Skeletal muscle tissue (tissue), 4 donors: Measurements from ENCODE around the gene USH2A. TPM values are rescaled to one million over a fixed set of nuclear protein-coding genes. Genes with fewer than 3 reads are reported as not detected.

Experiments
- H3K27ac ChIP-seq: one replicate; pipeline ENCODE4 v1.7.0; 2013; ENCODE audit warnings: mild to moderate bottlenecking, low read depth, low read length, inconsistent platforms
- H3K27me3 ChIP-seq, 3 donors: one replicate each; pipeline ENCODE4 v1.7.0; 2013; ENCODE audit warnings: low read length in 3 of 3; ENCODE audit not compliant: control insufficient read depth in 3 of 3, insufficient read depth in 3 of 3
- H3K36me3 ChIP-seq, 3 donors: one replicate each; pipeline ENCODE4 v1.7.0; 2013; ENCODE audit warnings: low read length in 3 of 3; ENCODE audit not compliant: control insufficient read depth in 3 of 3, insufficient read depth in 3 of 3
- H3K4me1 ChIP-seq, 3 donors: one replicate each; pipeline ENCODE4 v1.7.0; 2013; ENCODE audit warnings: low read length in 3 of 3, mild to moderate bottlenecking in 3 of 3; ENCODE audit not compliant: control insufficient read depth in 3 of 3, insufficient read depth in 3 of 3
- H3K4me3 ChIP-seq, 3 donors: one replicate each; pipeline ENCODE4 v1.7.0; 2013; ENCODE audit warnings: low read length in 3 of 3
- H3K9ac ChIP-seq, 3 donors: one replicate each; pipeline ENCODE4 v1.7.0; 2013; ENCODE audit warnings: low read length in 3 of 3, mild to moderate bottlenecking in 3 of 3, moderate library complexity in 2 of 3, low read depth in 1 of 3
- H3K9me3 ChIP-seq, 3 donors: one replicate each; pipeline ENCODE4 v1.7.0; 2013; ENCODE audit warnings: low read length in 3 of 3; ENCODE audit not compliant: control insufficient read depth in 3 of 3
- total RNA-seq: library from RNA; depleted of rRNA; stranded (reverse); fragments of >200 nt; gene quantifications from one replicate; pipeline ENCODE4 v1.2.3, GENCODE V29; 2014
- donor health status: Osteomylitis.

Gene USH2A
- total RNA-seq, 1 donor from 2014 or later, result 0.52 TPM

GRCh38 chr1:215710899-215711225 is 712.4 kb downstream of the USH2A start:
- no peak overlapping the region for H3K27ac ChIP-seq
- H3K27me3 ChIP-seq, result no peaks in the 10 kb centered on the region
- H3K9me3 ChIP-seq, result no peaks in the 10 kb centered on the region
- no peaks in the 10 kb centered on the region for H3K36me3 ChIP-seq
- H3K4me3 ChIP-seq, result no peak overlapping the region
- no peaks in the 10 kb centered on the region for H3K4me1 ChIP-seq
- no peak overlapping the region for H3K9ac ChIP-seq

GRCh38 chr1:215710036-215710898 is 713.0 kb downstream of the USH2A start:
- Histone ChIP-seq H3K36me3 (no peaks in the 10 kb centered on the region), H3K27me3 (no peaks in the 10 kb centered on the region), H3K4me3 (no peak overlapping the region), H3K4me1 (no peaks in the 10 kb centered on the region), H3K9me3 (no peaks in the 10 kb centered on the region), H3K27ac (no peak overlapping the region), H3K9ac (no peak overlapping the region)

DNA sequence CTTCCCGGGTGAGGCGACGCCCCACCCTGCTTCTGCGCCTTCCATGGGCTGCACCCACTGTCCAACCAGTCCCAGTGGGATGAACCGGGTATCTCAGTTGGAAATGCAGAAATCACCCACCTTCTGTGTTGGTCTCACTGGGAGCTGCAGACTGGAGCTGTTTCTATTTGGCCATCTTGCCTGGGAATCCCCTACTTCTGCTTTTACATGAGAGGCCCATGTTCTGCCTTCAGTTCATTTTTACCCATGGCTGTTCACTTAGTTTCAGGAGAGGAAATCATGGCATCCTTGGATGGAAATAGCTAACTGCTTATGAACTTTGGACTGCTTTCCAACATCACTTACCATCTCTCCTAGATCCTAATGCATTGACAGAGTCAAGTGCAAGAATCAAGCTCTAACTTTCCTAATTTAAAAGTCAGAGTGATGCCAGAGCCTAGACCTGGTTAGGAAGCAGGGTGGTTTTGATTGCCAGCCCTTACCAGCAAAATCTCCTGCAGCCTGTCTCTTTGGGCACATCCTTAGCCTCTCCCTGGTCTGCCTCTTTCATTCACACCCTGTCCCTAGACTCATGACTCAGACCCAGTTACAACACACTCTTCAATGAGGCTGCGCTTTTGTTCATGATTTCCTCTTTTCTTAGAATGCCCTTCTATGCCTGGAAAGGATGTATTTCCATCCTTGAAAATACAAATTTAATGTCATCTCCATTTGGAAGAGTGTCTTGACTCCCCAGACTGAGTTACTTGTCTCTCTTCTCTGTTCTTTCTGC is 719.0 kb downstream of the USH2A start:
- Histone ChIP-seq H3K9me3 (no peaks in the 10 kb centered on the region), H3K4me3 (no peak overlapping the region), H3K27me3 (no peaks in the 10 kb centered on the region), H3K36me3 (no peaks in the 10 kb centered on the region), H3K27ac (no peak overlapping the region), H3K9ac (no peak overlapping the region), H3K4me1 (no peaks in the 10 kb centered on the region)

GRCh38 chr1:215682232-215682631 is 741.0 kb downstream of the USH2A start:
- Histone ChIP-seq H3K4me1 (no peaks in the 10 kb centered on the region), H3K9me3 (peaks cover 0 to 2% (median 0%) of the 10 kb centered on the region in 3 donors), H3K36me3 (no peaks in the 10 kb centered on the region), H3K27me3 (no peaks in the 10 kb centered on the region), H3K4me3 (no peak overlapping the region), H3K9ac (no peak overlapping the region), H3K27ac (no peak overlapping the region)

DNA sequence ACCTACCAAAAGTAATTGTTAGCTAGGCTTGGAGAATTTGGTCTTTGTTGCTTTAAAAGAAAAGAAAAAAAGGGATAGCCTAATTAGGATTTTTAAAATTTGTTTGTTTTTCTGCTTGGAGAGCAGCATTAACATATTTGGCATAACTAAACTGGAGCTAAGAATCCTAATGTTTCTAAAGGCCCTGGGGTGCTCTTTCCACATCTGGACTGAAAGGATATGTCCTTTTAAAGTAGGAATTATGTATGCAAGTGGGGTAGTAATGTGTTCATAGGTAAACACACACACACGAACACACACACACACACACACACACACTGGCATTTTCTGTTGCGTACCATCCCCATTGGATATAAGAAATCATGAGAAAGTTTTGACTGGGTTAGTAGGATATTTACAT is 742.2 kb downstream of the USH2A start:
- H3K9me3 ChIP-seq, result peaks cover 0 to 2% (median 0%) of the 10 kb centered on the region in 3 donors
- no peaks in the 10 kb centered on the region for H3K4me1 ChIP-seq
- no peaks in the 10 kb centered on the region for H3K27me3 ChIP-seq
- H3K4me3 ChIP-seq, result no peak overlapping the region
- H3K9ac ChIP-seq, result no peak overlapping the region
- no peak overlapping the region for H3K27ac ChIP-seq
- no peaks in the 10 kb centered on the region for H3K36me3 ChIP-seq

DNA sequence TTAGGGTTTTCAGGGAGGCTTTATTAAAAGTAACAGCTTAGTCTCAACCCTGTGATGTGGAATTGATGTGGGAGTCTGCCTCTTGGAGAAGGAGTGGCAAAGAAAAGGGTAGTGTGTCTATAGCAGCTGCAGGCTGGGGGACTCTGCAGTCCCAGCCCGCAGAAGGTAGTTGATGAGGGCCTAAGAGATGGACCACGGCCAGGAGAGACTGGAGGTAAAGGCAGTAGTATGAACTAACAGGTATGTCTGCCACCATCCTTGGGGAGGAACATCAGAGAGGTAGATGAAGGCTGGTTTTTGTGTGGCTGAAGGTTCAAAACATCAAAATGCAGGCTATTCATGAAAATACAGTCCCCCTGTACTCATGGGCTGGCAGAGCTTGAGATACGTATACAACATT is 744.0 kb downstream of the USH2A start:
- H3K9me3 ChIP-seq, result peaks cover 0 to 2% (median 0%) of the 10 kb centered on the region in 3 donors
- H3K4me1 ChIP-seq, result no peaks in the 10 kb centered on the region
- no peaks in the 10 kb centered on the region for H3K27me3 ChIP-seq
- no peak overlapping the region for H3K9ac ChIP-seq
- H3K36me3 ChIP-seq, result no peaks in the 10 kb centered on the region
- H3K4me3 ChIP-seq, result no peak overlapping the region
- no peak overlapping the region for H3K27ac ChIP-seq

GRCh38 chr1:215677112-215677511 is 746.1 kb downstream of the USH2A start:
- Histone ChIP-seq H3K4me1 (no peaks in the 10 kb centered on the region), H3K27me3 (no peaks in the 10 kb centered on the region), H3K9me3 (peaks cover 0 to 2% (median 0%) of the 10 kb centered on the region in 3 donors), H3K36me3 (no peaks in the 10 kb centered on the region), H3K27ac (no peak overlapping the region), H3K4me3 (no peak overlapping the region), H3K9ac (no peak overlapping the region)

DNA sequence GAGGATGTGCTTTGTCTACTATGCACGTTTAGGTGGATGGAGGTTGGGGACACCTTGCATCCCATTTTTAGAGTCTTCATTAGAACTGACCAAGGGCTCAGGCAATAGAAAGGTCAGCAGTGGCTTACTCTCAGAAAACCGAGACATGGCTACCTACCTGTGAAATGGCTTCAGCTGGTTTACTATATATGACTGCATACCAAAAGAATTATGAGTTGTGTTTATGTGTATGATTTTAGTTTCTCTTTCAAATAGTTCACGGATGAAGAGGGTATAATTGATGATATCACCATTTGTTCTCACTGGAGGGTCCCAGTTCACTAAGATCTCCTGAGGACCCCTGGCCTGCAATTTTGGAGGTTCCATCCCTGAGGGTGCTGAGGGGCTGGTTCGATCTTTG is 749.3 kb downstream of the USH2A start:
- Histone ChIP-seq H3K9ac (no peak overlapping the region), H3K36me3 (no peaks in the 10 kb centered on the region), H3K27ac (no peak overlapping the region), H3K9me3 (no peaks in the 10 kb centered on the region), H3K4me3 (no peak overlapping the region), H3K27me3 (no peaks in the 10 kb centered on the region), H3K4me1 (no peaks in the 10 kb centered on the region)

GRCh38 chr1:215672482-215672881 is 750.8 kb downstream of the USH2A start:
- Histone ChIP-seq H3K27me3 (no peaks in the 10 kb centered on the region), H3K36me3 (no peaks in the 10 kb centered on the region), H3K9me3 (no peaks in the 10 kb centered on the region), H3K27ac (no peak overlapping the region), H3K4me1 (no peaks in the 10 kb centered on the region), H3K9ac (no peak overlapping the region), H3K4me3 (no peak overlapping the region)

GRCh38 chr1:215669806-215670491 is 753.3 kb downstream of the USH2A start:
- H3K36me3 ChIP-seq, result no peaks in the 10 kb centered on the region
- no peaks in the 10 kb centered on the region for H3K27me3 ChIP-seq
- no peak overlapping the region for H3K4me3 ChIP-seq
- H3K27ac ChIP-seq, result no peak overlapping the region
- H3K9ac ChIP-seq, result no peak overlapping the region
- no peaks in the 10 kb centered on the region for H3K9me3 ChIP-seq
- no peaks in the 10 kb centered on the region for H3K4me1 ChIP-seq
